Measurements from ENCODE around the gene GLCCI1. TPM values are rescaled to one million over a fixed set of nuclear protein-coding genes. Genes with fewer than 3 reads are reported as not detected.

GLCCI1 gene
- polyA plus RNA-seq, 3 donors = 1.7 to 7.5 (median 2.4) TPM

DNA sequence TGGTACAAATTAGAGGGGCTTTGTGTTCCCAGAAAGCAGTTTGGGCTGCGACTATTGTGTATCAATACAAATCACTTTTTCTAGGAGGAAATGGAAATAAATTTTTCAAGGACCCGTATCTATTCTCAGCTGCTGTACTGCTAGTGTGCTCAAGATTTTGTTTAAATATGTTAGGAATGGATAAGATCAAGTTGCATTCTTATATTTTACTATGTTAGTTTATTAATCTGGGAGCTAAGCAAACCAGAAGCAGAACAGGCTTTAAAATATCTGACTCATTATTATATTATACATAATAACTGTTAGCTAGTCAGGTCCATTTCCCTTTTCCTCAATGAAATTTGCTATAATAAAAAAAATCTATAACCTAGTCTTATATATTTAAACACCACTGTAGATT, 11.1 kb upstream of the GLCCI1 start:
- H3K27ac ChIP-seq (ENCODE audit: low read depth, low read length) = no peak overlapping the region
- WGBS, 3 donors = 39 to 92% (median 88%) methylated on average over 2 of the region's 2 CpGs

DNA sequence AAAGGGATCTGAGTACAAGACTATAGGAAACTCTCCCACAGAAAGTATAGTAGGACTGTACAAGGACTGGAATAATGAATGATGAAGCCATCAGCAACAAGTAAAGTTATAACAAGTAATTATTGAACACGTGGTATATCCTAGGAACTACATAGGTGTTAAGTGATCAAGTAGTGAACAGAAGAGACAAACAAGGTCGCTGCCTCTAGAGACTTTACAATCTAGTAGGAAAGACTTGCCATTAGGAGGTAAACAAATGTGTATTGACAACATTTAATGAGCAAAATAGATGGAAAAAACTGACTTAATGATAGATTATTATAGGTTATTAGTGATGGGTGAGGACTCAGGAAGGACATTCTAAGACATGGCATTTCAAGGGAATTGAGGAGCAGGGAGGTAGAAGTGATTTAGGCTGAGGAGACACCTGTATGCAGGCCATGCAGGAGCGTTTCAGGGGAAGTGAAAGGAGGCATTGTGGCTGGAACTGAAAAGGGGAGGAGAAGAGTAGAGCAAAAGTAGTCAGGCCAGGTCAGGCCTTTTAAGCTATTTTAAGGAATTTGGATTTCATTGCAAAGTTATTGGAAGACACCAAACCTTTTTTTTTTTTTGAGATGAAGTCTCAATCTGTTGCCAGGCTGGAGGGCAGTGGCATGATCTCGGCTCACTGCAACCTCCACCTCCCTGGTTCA, 8.5 kb upstream of the GLCCI1 start:
- 88 to 93% (median 92%) methylated on average over 4 of the region's 4 CpGs for WGBS, 3 donors
- H3K27ac ChIP-seq (ENCODE audit: low read depth, low read length) = no peak overlapping the region

DNA sequence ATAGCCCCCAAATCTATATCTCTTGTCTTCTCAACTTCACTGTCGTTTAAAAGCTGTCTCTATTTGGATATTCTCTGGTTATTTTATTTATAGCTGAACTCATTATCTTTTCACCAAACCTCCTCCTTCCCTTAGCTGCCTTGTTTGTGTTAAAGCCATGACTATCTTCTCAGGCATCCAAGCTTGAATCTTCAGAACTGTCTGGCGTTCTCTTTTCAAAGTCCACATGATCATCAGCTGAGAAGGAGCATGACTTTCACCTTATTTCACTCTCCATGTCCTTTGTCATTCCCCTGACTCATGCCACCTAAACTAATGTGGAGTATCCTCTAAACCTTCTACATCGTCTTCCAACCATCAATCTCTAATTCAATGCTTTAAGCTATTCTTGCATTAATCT, 5.7 kb upstream of the GLCCI1 start:
- H3K27ac ChIP-seq (ENCODE audit: low read depth, low read length) = no peak overlapping the region
- 86 to 92% (median 90%) methylated on average over 3 of the region's 3 CpGs for WGBS, 3 donors

DNA sequence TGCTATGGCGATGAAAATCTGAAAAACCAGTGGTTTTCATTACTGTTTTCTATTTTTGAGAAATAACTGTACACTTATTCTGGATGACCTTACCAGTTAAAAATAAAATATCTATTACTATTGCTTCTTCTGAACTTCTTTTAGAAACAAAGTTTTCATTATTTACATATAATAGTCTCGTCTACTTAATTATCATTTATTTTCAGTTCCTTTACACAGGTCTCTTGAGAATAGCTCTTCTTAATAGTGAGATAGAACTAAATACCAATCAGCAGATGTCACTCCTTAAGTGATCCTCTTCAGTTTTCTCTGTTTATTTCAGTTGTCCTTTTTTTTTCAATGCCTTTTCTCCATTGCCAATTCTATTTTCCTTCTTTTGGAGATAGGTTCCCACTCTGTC, 4.3 kb upstream of the GLCCI1 start:
- H3K27ac ChIP-seq (ENCODE audit: low read depth, low read length) = no peak overlapping the region
- WGBS, 3 donors = 75 to 93% (median 86%) methylated on average over 2 of the region's 2 CpGs

DNA sequence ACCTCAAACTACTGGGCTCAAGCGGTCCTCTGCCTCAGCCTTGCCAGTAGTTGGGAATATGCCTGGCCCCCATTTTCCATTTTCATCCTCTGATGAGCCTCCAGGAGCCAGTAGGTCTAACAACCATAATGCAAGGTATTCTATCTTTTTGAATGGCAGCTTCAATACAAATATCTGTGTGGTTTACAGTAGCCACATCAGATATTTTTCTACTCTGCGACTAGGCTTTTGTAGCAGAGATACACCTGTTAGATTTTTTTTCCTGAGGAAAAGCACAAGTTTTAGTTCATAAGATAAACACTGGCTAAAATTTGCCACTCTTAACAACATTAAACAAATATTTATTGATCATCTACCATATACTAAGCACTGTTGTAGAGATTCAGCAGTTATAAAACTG, 3.9 kb upstream of the GLCCI1 start:
- H3K27ac ChIP-seq (ENCODE audit: low read depth, low read length) = no peak overlapping the region
- WGBS, 3 donors = 68 to 95% (median 88%) methylated on average over 2 of the region's 2 CpGs

DNA sequence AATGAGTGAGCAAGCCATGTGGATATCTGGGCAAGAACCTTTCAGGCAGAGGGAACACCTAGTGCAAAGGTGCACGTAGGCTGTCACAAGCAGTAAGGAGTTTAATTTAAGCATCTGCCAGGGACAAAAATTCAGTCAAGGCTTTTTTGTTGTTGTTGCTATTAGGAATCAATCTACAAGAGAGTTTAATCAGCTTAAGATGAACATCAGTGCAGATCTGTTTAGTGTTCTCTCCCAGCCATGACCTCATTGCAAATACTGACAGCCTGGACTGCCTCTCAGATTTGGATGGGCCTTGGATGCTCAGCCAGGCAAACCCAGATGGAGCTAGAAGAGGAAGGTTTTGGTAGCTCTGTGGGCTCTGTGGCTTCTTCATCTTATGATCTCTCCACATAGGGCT, 3.3 kb upstream of the GLCCI1 start:
- WGBS, 3 donors = 96 to 100% (median 97%) methylated on average over 1 of the region's 1 CpG

DNA sequence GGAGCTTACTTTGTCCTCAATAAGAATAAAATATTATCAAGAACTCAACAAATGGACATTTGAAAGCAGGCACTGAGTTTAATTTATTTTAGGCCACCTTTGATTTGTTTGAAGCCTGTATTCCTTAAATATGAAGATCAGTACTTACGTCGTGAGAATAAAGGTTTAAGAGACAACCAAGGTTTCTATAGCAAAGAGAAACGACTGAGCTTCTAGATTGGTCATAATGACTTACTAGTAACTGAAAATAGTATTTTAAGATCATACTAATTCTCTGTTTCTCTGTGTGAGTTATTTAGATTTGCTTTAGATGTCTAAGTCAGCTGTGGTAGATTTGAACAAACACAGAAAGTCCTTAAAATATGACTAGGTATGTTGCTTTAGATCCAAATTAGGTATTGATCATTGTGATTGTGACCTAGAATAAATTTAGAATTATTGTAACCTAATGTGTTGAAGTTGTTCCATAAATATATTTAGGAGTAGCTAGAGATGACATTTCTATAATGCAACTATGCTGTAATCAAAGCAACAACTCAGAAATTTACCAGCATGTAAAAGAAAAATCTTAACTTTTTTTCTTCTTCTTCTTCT, 2.4 kb upstream of the GLCCI1 start:
- 53 to 71% (median 70%) methylated on average over 3 of the region's 3 CpGs for WGBS, 3 donors
- H3K27ac ChIP-seq (ENCODE audit: low read depth, low read length) = no peak overlapping the region

More for the DNA sequence above, 3.3 kb upstream of the GLCCI1 start:
- no peak overlapping the region for H3K27ac ChIP-seq (ENCODE audit: low read depth, low read length)

DNA sequence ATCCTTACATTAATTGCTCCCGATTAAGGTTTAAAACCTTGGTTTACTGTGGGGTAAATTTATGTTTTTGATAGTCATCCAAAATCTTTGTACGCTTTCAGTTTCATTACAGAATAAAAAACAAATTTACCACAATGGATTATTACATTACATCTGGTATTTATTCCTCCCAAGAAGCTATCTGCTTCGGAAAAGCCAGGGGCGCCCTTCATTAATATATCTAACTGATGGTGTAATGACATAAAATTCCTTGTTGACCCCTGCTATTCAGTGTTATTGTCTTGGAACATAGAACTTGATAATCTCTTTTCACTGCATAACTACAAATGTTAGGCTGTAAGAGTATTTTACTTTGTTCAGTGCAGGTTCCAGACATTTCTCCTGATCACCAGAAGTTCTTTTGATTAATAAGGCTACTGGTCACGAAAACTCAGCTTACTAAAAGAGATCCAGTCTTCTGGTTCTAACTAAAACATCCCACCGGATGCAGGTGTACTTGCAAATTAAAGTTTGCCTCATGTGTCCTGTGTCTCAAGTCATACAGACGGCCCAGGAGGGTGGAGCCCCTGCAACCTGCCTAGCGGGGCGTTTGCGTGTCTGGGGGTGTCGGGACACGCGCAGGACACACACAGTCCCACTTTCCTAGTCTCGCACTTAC, 581 bp upstream of the GLCCI1 start:
- WGBS, 3 donors = 3 to 7% (median 4%) methylated on average over 14 of the region's 14 CpGs
- H3K27ac ChIP-seq (ENCODE audit: low read depth, low read length) = no peak overlapping the region

DNA sequence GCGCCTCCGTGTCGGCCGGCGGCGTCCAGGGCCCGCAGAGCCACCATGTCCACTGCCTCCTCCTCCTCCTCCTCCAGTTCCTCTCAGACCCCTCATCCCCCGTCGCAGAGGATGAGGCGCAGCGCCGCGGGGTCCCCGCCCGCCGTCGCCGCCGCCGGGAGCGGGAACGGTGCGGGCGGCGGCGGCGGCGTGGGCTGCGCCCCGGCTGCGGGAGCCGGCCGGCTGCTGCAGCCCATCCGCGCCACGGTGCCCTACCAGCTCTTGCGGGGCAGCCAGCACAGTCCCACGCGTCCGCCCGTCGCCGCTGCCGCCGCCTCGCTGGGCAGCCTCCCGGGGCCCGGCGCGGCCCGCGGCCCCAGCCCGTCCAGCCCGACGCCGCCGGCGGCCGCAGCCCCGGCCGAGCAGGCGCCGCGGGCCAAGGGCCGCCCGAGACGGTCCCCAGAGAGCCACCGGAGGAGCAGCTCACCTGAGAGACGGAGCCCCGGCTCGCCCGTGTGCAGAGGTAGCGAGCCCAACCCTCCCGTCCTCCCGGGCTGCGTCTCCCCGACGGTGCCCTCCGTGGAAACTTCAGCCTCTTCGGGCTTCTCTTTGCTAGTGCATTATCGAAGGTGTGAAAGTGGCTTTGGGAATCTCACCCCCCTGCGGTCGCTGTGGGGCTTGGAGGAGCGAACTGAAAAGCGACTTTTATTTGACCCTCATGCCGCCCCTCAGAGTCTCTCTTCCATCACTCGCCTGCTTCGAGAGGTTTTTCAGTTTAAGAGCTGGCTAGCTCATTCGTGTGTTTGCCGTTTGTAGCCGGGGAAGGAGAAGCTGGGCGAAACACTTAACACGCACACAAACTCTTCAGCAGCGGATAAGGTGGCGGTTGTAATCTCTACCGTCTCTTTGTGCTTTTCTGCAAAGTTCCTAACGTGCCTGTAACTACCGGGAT, 975 bp downstream of the GLCCI1 start:
- H3K27ac ChIP-seq (ENCODE audit: low read depth, low read length) = peak overlapping the region; percentile 9
- WGBS, 3 donors = 0 to 1% (median 0%) methylated on average over 77 to 98 of the region's 98 CpGs

DNA sequence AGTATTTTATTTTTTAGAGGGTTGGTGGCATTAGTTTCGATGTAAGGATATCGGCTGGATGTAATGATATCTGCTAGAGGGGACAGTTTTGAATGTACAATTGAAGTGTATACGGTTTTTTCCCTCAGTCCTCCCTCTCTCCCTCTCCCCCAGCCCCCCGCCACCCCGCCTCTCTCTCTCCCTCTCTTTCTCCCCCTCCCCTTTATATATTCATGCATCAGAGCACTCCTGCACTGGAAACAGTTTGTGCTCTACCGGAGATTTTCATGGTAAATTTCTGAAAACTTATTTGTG, 1.6 kb downstream of the GLCCI1 start:
- WGBS, 3 donors = 0 to 2% (median 1%) methylated on average over 6 of the region's 6 CpGs
- H3K27ac ChIP-seq (ENCODE audit: low read depth, low read length) = peak overlapping the region; percentile 9

DNA sequence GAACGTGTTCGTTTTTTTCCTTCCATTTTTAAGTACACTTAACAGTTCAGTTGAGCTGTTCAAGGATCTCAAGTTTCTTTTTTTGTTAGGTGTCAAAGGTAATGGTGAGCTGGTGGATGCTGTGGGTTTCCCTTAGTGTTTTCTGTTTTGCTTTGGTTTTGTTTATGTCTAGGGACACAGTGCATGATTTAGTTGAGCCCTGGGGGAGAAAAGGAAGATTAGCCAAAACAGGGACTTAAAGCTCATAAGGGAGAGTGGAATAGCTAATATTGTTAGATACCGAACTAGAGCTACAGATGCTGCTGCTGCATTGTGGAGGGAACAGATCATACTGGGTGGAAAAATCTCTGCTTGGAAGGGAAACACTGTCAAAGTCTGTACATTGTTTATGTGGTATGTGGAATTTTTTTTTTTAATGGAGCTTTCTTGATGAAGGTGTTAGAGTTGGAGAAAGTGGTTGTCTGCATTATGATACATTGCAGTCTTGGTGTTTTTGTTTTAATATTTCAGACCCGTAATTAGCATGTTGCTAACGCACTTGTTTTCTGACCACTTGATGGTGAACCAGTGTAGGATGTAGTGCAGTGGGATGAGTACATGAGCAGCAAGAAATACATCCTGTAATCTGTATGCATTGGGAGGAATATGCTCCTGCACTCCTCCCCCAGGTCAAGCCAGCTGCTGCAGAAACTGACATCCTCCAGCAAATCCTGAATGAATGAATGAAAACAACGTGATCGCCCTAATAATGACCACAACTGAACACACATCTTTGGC, 2.1 kb downstream of the GLCCI1 start:
- H3K27ac ChIP-seq (ENCODE audit: low read depth, low read length) = no peak overlapping the region
- 23 to 26% (median 24%) methylated on average over 7 of the region's 7 CpGs for WGBS, 3 donors

DNA sequence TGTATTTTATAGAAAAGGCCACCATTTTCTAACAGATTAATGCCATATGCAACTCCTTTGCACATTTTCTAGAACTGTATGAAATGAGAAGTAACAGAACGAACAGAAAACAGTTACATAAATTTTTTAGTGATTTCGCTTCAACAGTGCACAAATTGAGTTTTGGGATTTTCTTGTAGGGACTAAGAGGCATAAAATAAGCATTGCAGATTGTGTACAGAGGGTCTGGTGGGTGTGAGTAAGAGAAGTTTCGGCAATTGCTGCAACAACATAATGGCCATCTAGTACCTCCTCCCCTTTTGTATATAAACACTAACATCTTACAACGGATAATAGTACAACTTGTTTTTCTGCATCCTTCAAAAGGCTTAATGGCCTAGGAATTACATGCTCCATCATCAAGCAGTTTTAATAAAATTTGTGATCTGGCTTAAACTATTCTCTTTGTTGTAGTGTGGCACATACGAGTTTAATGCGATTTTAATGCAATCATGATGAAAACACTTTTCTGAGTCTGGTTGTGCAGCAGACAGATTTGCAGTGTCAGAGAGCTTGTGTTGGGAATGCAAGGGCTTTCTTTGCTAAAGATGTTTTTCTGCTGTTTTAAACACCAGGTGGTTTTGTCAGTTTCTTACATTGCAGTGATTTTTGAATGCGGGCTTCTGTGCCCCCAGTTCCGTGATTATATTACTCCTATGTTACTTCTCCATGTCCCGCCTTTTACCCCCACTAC, 2.9 kb downstream of the GLCCI1 start:
- no peak overlapping the region for H3K27ac ChIP-seq (ENCODE audit: low read depth, low read length)
- WGBS, 3 donors = 80 to 91% (median 82%) methylated on average over 9 of the region's 9 CpGs

DNA sequence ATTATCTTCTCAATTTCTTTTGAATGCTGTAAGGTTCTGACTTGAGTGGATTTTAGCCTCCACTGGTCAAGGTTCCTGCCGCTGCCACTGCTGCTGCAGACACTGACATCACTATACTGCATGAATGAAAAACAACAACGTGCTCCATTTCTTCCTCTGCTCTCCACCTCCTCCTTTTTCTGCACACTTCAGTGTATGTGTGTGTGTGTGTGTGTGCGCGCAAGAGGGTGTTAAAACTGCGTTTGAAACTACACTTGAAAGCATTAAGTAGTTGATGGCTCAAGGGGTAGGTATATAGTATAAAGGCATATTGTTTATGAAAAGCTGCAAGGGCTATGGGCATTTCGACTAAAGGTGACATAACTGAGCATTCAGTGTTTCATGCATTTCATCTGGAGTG, 3.5 kb downstream of the GLCCI1 start:
- no peak overlapping the region for H3K27ac ChIP-seq (ENCODE audit: low read depth, low read length)
- 63 to 79% (median 78%) methylated on average over 6 of the region's 6 CpGs for WGBS, 3 donors

DNA sequence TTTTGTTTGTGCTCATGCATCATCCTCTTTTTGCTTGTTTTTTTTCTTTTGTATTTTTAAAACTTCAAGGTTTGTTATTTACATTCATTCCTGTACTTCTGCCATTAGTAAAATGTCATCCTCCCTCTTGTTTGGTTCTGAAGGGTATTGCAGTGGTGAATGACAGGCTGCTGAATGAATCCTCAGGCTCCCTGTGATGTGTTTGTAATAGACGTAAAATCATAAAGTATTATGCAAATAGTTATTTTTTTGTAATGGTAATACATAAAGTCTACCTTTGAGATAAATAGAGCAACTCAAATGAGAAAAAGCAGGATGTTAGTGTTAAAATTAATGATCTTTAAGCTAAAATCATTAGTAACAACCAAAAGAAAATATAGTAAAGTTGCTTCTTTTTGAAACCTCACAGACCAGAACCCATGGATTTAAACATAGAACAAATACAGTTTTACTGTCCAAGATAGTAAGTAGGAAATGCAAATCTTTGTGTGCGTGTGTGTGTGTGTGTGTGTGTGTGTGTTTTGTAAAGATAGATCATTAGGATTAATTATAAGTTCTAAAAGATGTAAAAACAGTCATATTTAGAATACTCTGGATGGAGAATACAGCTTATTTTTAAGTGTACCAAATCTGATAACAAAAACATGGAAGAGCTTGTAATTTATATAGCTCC, 4.5 kb downstream of the GLCCI1 start:
- WGBS, 3 donors = 68 to 77% (median 71%) methylated on average over 2 of the region's 2 CpGs
- no peak overlapping the region for H3K27ac ChIP-seq (ENCODE audit: low read depth, low read length)

DNA sequence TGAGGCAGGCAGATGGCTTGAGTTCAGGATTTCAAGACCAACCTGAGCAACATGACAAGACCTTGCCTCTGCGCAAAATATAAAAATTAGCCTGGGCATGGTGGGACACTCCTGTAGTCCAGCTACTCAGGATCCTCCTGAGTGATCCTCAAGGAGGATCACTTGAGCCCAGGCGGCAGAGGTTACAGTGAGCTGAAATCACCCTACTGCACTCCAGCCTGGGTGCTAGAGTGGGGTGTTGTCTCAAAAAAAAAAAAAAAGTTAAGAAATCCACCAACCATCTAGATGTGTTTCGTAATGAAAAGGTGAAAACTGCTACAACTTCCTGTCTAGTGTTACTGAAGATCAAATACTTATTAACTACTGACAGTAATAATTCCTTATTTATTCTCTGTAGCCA, 8.1 kb downstream of the GLCCI1 start:
- 66 to 80% (median 80%) methylated on average over 3 of the region's 3 CpGs for WGBS, 3 donors
- no peak overlapping the region for H3K27ac ChIP-seq (ENCODE audit: low read depth, low read length)

DNA sequence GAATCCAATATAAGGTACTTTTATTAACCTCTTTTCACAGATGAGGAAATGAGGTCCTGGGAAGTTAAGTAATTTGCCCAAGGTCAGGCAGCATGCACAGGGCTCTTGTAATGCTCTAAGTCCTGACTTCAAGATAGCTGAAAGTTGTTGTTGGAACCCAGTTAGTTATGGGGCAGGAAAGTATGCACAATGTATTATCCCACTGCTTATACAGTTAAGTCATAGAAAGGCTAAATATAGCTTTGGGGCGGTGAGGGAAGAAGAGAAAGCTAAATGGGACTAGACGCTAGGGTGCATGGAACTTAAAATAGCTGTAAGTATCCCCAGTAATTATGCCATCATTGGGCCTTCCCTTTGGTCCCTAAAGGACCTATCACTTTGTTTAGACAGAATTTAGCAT, 9.2 kb downstream of the GLCCI1 start:
- no peak overlapping the region for H3K27ac ChIP-seq (ENCODE audit: low read depth, low read length)
- 51 to 92% (median 53%) methylated on average over 2 of the region's 2 CpGs for WGBS, 3 donors

DNA sequence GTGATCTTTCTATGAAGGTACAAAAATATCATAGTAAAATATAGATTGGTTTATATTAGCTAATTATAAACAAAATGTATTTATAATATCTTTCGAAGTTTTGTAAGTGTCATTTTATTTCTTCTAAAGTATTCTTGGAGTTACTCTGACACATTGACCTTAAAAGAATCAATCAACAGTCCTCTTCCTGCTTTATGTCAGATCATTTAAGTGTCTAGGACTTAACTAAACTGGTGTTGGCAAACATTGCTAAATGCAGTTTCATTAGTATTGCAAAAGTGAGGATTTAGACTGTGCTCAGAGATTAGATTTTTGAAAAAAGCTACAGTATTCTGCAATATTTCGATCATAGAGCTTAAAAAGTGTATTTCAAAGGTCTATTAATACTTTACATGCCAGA, 10.3 kb downstream of the GLCCI1 start:
- WGBS, 3 donors = 51 to 67% (median 63%) methylated on average over 2 of the region's 2 CpGs
- no peak overlapping the region for H3K27ac ChIP-seq (ENCODE audit: low read depth, low read length)

Data from adipose tissue (tissue), 3 donors.